HG03565 (cell line): ENCODE results near the gene GPR78.
A peak's percentile ranks its signal among the peaks of the same experiment; 100 is the strongest.

Experiments used
- ATAC-seq: cut with Tn5 transposase; IDR thresholded peaks from one replicate; pipeline ENCODE4 v1.9.1; 2021; ENCODE audit warnings: mild to moderate bottlenecking, moderate library complexity; ENCODE audit not compliant: unreplicated experiment

The GPR78 gene, protein sequence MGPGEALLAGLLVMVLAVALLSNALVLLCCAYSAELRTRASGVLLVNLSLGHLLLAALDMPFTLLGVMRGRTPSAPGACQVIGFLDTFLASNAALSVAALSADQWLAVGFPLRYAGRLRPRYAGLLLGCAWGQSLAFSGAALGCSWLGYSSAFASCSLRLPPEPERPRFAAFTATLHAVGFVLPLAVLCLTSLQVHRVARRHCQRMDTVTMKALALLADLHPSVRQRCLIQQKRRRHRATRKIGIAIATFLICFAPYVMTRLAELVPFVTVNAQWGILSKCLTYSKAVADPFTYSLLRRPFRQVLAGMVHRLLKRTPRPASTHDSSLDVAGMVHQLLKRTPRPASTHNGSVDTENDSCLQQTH

GRCh38 chr4:8580321-8581093 is at the start of gene GPR78:
TSS of gene GPR78 (plus strand) at chr4:8580392. CDS start at chr4:8580983, 591 bp downstream.
- no peak for ATAC-seq

GRCh38 chr4:8532245-8532781 is 47.9 kb upstream of the GPR78 start:
- ATAC-seq = no peak

DNA sequence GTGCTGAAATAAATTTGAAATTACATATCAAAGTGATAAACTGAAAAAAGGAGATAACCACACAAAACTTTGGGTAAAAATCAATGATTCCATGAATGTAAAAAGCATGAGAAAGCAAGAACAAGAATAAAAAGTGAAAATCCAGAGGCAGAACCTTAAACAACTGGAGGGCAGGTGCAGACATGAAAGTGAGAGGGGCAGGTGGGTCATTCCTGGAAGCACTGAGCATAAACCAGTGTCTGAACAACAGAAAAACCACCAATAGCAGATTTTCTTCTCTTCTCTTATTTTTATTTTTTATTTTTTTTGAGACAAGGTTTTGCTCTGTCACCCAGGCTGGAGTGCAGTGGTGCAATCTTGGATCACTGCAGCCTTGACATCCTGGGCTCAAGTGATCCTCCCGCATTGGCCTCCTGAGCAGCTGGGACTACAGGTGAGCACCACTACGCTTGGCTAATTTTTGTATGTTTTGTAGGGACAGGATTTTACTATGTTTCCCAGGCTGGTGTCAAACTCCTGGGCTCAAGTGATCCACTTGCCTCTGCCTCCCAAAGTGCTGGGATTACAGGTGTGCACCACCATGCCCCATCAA is 46.8 kb upstream of the GPR78 start:
- no peak for ATAC-seq

GRCh38 chr4:8534129-8534528 is 46.1 kb upstream of the GPR78 start:
- peak; percentile 79 for ATAC-seq

- no peak for ATAC-seq
These were observed 45.6 kb upstream of the GPR78 start for GRCh38 chr4:8534611-8535010.

DNA sequence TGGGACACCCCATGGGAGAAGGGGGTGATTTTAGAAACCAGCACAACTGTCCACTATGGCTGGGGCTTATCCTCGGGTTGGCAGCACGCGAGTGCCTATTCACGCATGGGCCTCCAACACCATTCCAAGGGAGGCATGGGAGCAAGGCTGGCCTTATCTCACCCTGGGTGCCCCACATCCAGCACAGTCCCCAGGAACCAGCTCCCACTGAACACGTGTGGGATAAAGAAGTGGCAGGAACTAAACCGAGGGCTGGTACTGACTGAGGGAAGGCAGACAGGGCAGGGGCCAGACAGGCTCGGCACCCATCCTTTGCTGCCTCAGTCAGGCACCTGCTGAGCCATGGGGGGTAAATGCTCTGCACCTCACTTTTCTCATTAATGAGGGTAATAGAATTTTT is 43.7 kb upstream of the GPR78 start:
- ATAC-seq = no peak

DNA sequence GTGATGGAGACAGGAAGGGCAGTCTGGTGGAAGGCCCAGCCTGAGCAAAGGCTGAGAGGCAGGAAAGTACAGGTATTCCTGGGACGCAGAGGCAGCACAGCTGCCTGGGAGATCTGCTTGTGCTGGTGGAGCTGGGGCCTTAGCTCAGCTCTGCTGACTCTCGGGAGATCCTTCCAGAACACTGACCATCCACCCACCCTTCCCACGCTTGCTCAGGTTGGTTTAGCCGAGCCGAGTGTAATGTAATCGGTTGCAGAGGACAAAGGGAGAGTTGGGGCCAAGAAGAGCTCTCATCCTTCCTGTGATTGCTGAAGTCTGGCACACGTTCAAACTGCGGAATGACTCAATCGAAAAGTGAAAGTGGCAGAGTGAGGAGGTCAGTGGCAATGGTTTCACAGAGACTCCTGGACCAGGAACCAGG is 43.1 kb upstream of the GPR78 start:
- ATAC-seq = no peak

DNA sequence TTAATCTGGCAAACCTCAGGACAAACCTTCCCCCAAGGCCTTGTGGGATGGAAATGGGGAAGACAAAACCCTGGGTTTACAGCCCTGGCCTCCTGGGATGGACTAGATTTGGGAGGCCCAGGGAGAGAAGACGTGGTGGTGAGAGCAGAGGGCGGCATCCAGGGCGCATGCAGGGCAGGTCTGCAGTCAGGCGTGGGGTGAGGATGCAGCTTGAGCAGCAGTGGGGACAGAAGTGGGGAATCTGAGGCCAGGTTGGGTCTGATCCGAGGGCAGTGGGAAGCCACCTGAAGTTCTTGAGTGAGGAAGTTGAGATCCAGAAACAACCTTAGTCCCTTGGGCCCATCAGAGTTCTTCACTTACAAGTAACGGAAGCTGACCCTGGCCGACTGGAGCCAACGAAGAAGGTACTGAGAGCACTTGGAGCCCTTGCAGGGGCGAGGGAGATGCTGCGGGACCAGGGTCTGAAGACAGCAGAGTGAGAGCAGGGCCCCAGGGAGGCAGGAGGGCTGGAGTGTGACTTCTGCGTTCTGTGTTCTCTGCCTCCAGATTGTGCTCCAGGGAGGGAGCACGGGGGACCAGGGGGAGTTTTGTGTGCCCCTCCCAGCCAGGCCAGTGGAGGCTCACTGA is 42.0 kb upstream of the GPR78 start:
- ATAC-seq = no peak

DNA sequence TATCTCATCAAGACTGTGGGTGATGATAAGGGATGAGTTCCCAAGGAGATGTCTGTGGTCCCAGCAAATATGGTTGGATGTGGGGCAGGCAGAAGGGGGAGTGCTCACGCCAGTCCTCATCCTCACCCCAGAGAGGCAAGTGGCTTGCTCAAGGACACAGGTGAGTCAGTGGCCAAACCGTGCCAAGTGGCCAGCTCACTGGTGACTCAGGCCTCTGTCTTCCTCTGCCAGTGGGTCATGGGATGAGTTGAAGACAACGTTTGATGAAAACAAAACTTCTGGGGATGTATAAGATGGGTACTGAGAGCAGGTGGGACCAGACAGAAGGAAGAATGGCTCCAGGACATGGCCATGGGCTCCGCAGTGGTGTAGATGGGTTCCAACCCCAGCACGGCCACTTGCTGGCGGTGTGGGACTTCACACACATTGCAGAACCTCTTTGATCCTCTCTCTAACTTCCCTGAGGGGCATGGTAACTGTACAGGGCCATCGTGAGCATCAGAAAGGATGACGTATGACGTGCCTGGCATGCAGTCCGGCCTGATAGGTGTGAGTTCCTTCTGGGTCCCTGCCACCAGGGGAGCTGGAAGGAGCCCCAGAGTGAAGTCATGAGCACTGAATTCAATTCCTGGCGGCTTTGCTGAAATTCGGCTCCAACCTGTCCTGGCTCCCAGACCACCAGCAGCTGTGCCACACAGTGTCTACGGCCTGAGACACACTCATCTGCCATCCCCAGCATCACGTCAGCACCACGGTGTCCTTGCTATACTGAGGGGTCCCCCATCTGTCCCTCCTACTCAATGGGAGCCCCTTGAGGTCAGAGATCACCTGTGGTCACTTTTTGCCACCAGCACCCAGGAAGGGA is 41.3 kb upstream of the GPR78 start:
- no peak for ATAC-seq

DNA sequence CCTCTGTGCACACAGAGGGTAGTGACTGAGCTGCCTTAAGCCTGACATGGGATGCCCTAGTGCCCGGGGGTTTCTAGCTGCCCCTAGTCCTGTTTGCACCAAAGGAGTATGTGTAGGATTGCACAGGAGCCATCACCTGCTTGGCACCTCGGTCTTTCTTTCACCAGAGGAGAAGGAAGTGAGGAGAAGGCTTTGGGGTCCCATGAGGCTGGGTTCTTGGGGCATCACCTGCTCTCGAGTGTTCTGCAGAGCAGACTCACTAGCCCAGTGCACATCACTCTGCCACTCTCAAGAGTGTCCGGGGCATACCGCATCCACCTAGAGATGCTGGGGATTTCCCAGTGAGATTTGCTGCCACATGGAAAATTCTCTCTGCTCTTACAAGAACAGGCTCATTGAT is 40.5 kb upstream of the GPR78 start:
- peak; percentile 14 for ATAC-seq

- ATAC-seq = peak; percentile 38
These were observed 40.1 kb upstream of the GPR78 start for GRCh38 chr4:8540072-8540471.

DNA sequence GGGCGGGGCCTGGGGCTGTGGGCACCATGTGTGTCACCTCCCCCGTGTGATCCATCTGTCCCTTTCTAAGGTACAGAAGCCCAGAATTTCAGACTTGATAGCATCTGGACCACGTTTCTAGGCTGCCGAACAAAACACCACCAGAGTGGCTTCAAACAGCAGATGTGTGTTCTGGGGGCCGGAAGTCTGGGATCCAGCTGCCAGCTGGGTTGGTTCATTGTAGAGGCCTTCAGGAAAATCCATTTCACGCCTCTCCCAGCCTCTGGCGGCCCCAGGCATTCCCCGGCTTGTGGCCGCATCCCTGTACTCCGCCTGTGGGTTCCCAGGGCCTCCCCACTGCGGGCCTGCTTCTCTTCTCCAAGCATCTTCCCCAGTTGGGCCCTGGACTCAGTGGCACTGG is 39.6 kb upstream of the GPR78 start:
- no peak for ATAC-seq

DNA sequence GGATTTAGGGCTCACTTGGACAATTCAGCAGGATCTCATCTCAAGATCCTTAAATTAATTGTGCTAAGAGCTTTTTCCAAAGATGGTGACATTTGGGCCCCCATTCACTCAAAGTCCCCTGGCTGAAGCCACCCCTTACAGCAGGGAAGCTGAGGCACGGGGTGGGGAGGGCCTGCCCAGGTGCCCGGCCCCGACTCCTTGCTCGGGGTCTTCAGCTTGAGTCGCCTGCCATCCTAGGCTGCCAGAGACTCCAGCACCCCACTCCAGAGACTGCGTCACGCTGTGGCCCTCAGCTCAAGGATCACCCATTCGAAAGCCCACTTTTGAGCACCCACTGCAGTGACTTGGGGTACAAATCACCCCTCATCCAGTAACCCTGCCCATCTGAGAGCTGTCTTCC is 39.2 kb upstream of the GPR78 start:
- ATAC-seq = no peak

- ATAC-seq = no peak
These were observed 38.0 kb upstream of the GPR78 start for GRCh38 chr4:8541981-8542715.

DNA sequence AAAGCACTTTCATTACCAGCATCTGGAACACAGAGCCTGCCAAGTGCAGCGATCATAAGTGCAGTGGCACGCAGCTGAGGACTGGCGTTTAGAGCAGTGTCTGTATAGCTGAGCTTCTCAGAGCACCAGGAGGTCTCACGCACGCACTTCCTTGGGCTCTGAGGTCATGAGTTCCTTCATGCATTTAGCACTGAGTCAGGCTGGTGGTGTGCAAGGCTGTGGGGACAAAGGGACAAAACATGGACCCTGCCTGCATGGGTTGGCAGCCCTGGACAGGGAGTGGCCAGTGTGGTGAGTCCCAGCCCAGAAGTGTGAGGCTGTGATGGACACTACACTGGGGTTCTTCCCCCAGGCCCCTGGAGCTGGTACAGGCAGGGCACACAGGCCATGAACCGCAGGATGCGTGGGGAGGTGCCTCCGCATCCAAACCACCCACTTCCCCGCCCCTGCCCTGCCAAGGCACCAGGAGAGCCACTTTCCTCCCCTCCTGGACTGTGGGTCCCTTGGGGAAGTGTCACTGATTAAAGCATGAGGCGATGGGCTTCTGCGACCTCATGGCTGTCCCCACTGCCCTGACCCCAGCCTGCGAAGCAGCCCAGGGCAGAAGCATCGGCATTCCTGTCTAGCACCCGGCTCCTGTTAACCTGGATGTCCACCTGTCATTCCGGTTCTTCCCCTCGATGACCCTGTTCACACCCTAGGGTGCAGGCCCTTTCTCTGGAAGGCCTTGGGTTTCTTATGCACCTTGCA is 37.2 kb upstream of the GPR78 start:
- no peak for ATAC-seq

GRCh38 chr4:8543623-8544022 is 36.6 kb upstream of the GPR78 start:
- ATAC-seq = no peak

- ATAC-seq = no peak
These were observed 35.9 kb upstream of the GPR78 start for GRCh38 chr4:8544282-8544681.

DNA sequence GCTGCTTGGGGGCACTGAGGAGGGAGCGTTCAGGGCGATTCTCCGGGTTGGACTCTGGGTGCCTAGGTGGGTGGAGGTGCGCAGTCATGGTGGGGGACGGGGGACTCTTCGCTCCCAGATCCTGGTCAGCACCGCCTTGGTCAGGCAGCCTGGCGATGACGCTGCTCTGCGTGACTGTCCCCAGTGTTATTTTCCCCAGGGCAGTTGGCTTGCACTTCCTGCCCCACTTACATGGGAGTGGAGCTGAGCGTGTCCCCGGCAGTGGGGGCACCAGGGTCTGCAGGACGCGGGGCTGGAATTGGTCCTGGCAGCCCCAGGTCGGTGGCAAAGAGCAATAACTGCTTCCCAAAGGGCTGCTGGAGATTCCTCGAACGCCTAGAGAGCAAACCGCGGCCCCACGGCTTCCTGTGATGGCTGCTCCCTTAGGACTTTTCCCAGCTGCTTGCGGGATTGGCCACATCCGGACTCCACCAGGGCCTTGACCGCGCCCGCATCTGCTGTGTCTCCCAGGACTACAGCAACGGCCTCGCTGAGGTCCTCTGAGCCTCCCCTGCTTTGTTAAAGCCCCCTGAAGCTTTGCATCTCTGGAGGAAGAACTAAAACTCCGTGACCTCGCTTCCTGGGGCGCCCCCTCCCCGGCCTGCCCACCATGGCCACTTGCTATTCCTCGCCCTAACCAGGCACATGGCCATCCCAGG is 35.3 kb upstream of the GPR78 start:
- no peak for ATAC-seq
